Keratinocyte (primary cell): ENCODE data around the gene PCGF5. TPM values are rescaled to one million over a fixed set of nuclear protein-coding genes. Genes with fewer than 3 reads are reported as not detected.

Experiments used
- DNase-seq: peaks from one replicate; pipeline ENCODE4 v3.0.0-alpha.2; 2011; ENCODE audit warnings: low read depth, missing footprints, low spot score
- FAIRE-seq: peaks from 2 replicates; lab custom pipeline; 2011; peaks lifted over from hg19 to GRCh38; lab: Jason Lieb, UNC
- H2AFZ ChIP-seq: 2 replicates; pipeline ENCODE4 v1.6.0; 2012; ENCODE audit warnings: low read length, control low read depth, inconsistent platforms; ENCODE audit not compliant: control insufficient read depth
- H3K27ac ChIP-seq: 2 replicates; pipeline ENCODE4 v1.5.1; 2011; ENCODE audit warnings: low read length; ENCODE audit not compliant: control insufficient read depth, insufficient read depth
- H3K27me3 ChIP-seq: 3 replicates; pipeline ENCODE4 v1.6.0; 2011; ENCODE audit warnings: low read length; ENCODE audit not compliant: control insufficient read depth, insufficient read depth; ENCODE audit errors: extremely low read depth
- H3K36me3 ChIP-seq, 2 experiments: 2 replicates in 1 of 2; 3 replicates in 1 of 2; pipeline ENCODE4 v1.5.1; 2011; ENCODE audit warnings: low read length in 2 of 2, mild to moderate bottlenecking in 1 of 2; ENCODE audit not compliant: control insufficient read depth in 2 of 2, insufficient read depth in 2 of 2; ENCODE audit errors: extremely low read depth in 1 of 2
- H3K4me1 ChIP-seq: 3 replicates; pipeline ENCODE4 v1.5.1; 2011; ENCODE audit warnings: low read length; ENCODE audit not compliant: control insufficient read depth, insufficient read depth; ENCODE audit errors: extremely low read depth
- H3K4me2 ChIP-seq: 3 replicates; pipeline ENCODE4 v1.6.0; 2011; ENCODE audit warnings: low read depth, low read length; ENCODE audit not compliant: control insufficient read depth, insufficient read depth; ENCODE audit errors: extremely low read depth
- H3K4me3 ChIP-seq, 3 experiments: fragments of 200-600 bp in 1 of 3; sonication (generic) in 1 of 3; 2 replicates in 2 of 3; 3 replicates in 1 of 3; pipeline ENCODE4 v1.5.1; 2011 to 2016; ENCODE audit warnings: low read length in 3 of 3, mild to moderate bottlenecking in 3 of 3, control low read depth in 2 of 3, inconsistent platforms in 1 of 3, low read depth in 1 of 3, mixed read lengths in 1 of 3, mixed run types in 1 of 3, moderate library complexity in 1 of 3; ENCODE audit not compliant: control insufficient read depth in 2 of 3, insufficient read depth in 2 of 3; ENCODE audit errors: extremely low read depth in 1 of 3
- H3K79me2 ChIP-seq: 2 replicates; pipeline ENCODE4 v1.6.0; 2012; ENCODE audit warnings: low read length; ENCODE audit not compliant: control insufficient read depth, insufficient read depth
- H3K9ac ChIP-seq: 3 replicates; pipeline ENCODE4 v1.6.0; 2011; ENCODE audit warnings: low read length; ENCODE audit not compliant: control insufficient read depth, insufficient read depth; ENCODE audit errors: extremely low read depth
- H3K9me1 ChIP-seq: 3 replicates; pipeline ENCODE4 v1.6.0; 2011; ENCODE audit warnings: low read length; ENCODE audit not compliant: control insufficient read depth, insufficient read depth; ENCODE audit errors: extremely low read depth
- H3K9me3 ChIP-seq: 2 replicates; pipeline ENCODE4 v1.5.1; 2012; ENCODE audit warnings: low read depth, low read length; ENCODE audit not compliant: control insufficient read depth
- H4K20me1 ChIP-seq: 3 replicates; pipeline ENCODE4 v1.6.0; 2011; ENCODE audit warnings: low read length; ENCODE audit not compliant: control insufficient read depth, insufficient read depth; ENCODE audit errors: extremely low read depth
- EZH2 ChIP-seq: IDR thresholded peaks from one replicate; pipeline ENCODE4 v1.6.1; 2012; ENCODE audit warnings: inconsistent platforms, mild to moderate bottlenecking, low read length, moderate library complexity
- dilution Hi-C: fragments of 300-500 bp; cut with MboI; formaldehyde crosslinking; loops from one replicate; pipeline ENCODE4 v1.7.0; 2020; ENCODE audit warnings: low sequenced_read_pairs; ENCODE audit not compliant: extremely low pct_ligation_motif_present
- polyA plus RNA-seq, 5 experiments: library from polyadenylated mRNA; depleted of rRNA in 3 of 5; stranded (reverse) in 3 of 5; stranded (forward) in 1 of 5; unstranded in 1 of 5; fragments of >200 nt; gene quantifications; 1 replicate in 1 of 5; 2 replicates in 3 of 5; 3 replicates in 1 of 5; pipeline versions ENCODE4 v1.2.1 to v1.2.3, GENCODE V29; 2011 to 2012; ENCODE audit warnings: missing spikeins in 2 of 5, low read depth in 1 of 5, low replicate concordance in 1 of 5
- TF ChIP-seq, protein P1 (sequence below), 3 experiments: IDR thresholded peaks in 1 of 3; conservative IDR thresholded peaks in 1 of 3; optimal IDR thresholded peaks in 1 of 3; 2 replicates in 2 of 3; 3 replicates in 1 of 3; pipeline versions ENCODE3 to v1.5.1; 2011; ENCODE audit warnings: low read length in 3 of 3, mild to moderate bottlenecking in 3 of 3, moderate library complexity in 2 of 3, control low read depth in 1 of 3, inconsistent platforms in 1 of 3; ENCODE audit not compliant: insufficient read depth in 2 of 3; ENCODE audit errors: extremely low read depth in 1 of 3

PCGF5 gene
- polyA plus RNA-seq, 1 donor (not counting 4 experiments of a cell fraction or from before 2014, with no cell fraction given) = 13.9 TPM

DNA sequence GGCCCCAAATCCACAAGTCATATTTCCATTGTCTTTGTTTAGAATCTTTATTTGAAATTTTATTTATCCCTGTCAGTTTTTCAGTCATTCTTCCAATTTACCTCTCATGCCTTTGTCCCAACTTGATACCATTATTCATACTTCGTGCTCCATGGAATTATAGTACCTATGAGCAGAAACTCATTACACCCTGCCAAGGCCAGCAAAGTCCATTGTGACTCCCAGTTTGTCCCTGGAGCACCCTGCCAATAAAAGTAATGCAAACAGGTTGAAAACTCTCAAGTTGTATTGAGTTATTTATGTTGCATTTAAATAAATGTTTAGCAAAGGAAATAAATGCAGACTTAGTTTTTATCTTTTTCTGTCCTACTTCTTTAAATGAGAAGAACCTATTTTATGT is 19.3 kb downstream of the PCGF5 start:
- no peak overlapping the region for H3K9ac ChIP-seq
- FAIRE-seq (no peak), DNase-seq (no peak)
- H3K4me2 ChIP-seq = no peak overlapping the region
- H3K27ac ChIP-seq = no peak overlapping the region
- H2AFZ ChIP-seq = no peak overlapping the region
- H3K9me1 ChIP-seq = no peaks in the 10 kb centered on the region
- H3K36me3 ChIP-seq = no peaks in the 10 kb centered on the region
- no peaks in the 10 kb centered on the region for H3K9me3 ChIP-seq
- no peaks in the 10 kb centered on the region for H3K79me2 ChIP-seq
- TF ChIP-seq, protein P1, sequence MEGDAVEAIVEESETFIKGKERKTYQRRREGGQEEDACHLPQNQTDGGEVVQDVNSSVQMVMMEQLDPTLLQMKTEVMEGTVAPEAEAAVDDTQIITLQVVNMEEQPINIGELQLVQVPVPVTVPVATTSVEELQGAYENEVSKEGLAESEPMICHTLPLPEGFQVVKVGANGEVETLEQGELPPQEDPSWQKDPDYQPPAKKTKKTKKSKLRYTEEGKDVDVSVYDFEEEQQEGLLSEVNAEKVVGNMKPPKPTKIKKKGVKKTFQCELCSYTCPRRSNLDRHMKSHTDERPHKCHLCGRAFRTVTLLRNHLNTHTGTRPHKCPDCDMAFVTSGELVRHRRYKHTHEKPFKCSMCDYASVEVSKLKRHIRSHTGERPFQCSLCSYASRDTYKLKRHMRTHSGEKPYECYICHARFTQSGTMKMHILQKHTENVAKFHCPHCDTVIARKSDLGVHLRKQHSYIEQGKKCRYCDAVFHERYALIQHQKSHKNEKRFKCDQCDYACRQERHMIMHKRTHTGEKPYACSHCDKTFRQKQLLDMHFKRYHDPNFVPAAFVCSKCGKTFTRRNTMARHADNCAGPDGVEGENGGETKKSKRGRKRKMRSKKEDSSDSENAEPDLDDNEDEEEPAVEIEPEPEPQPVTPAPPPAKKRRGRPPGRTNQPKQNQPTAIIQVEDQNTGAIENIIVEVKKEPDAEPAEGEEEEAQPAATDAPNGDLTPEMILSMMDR (optimal IDR thresholded peaks at IDR 0.05 in 1 of 3, IDR thresholded peaks at IDR 0.05 in 1 of 3, conservative IDR thresholded peaks at IDR 0.05 in 1 of 3; ENCODE audit: extremely low read depth in 1 of 3, insufficient read depth in 2 of 3, low read length in 3 of 3) = no peak
- TF ChIP-seq EZH2 = no peak
- H3K4me1 ChIP-seq = no peaks in the 10 kb centered on the region
- no peaks in the 10 kb centered on the region for H4K20me1 ChIP-seq
- dilution Hi-C loops = no loop called here
- H3K27me3 ChIP-seq = no peaks in the 10 kb centered on the region
- no peak overlapping the region for H3K4me3 ChIP-seq

DNA sequence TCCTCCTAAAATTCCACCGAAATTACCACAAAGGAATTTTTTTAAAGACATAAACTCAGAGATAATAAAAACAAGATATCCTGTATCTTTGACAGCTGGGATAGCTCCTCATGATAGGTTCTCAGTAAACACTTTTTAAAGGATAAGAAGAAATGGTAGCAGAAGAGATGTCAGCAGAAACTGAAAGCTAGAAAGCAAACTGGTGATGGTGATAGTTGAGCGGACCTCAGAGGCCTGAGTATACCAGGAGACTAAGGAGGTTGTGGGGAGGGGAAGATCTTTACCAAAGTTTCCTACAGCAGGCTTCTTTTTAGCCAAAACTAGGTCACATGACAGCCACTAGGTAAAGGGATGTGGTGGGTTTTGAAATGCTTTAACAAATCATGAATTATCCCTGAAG is 22.5 kb downstream of the PCGF5 start:
- DNase-seq (no peak), FAIRE-seq (no peak)
- no peaks in the 10 kb centered on the region for H3K4me1 ChIP-seq
- TF ChIP-seq EZH2 = no peak
- TF ChIP-seq, protein P1 (optimal IDR thresholded peaks at IDR 0.05 in 1 of 3, IDR thresholded peaks at IDR 0.05 in 1 of 3, conservative IDR thresholded peaks at IDR 0.05 in 1 of 3; ENCODE audit: extremely low read depth in 1 of 3, insufficient read depth in 2 of 3, low read length in 3 of 3) = no peak
- H3K9me3 ChIP-seq = no peaks in the 10 kb centered on the region
- dilution Hi-C loops = no loop called here
- no peak overlapping the region for H3K4me2 ChIP-seq
- no peaks in the 10 kb centered on the region for H3K27me3 ChIP-seq
- no peaks in the 10 kb centered on the region for H4K20me1 ChIP-seq
- no peak overlapping the region for H2AFZ ChIP-seq
- no peak overlapping the region for H3K4me3 ChIP-seq
- no peak overlapping the region for H3K9ac ChIP-seq
- H3K79me2 ChIP-seq = no peaks in the 10 kb centered on the region
- no peaks in the 10 kb centered on the region for H3K36me3 ChIP-seq
- no peak overlapping the region for H3K27ac ChIP-seq
- no peaks in the 10 kb centered on the region for H3K9me1 ChIP-seq
